HCT116 (cell line): ENCODE measurements around the gene SLC6A7. TPM values are rescaled to one million over a fixed set of nuclear protein-coding genes. Genes with fewer than 3 reads are reported as not detected.

Source experiments
- ATAC-seq: fragments of 200-7000 bp; cut with Tn5 transposase; 2 replicates; pipeline ENCODE4 v1.9.1; 2020; ENCODE audit warnings: mild to moderate bottlenecking, moderate library complexity
- BruUV-seq: library from RNA; stranded (reverse); fragments of 400-500 nt; replicated peaks from 2 replicates; lab custom pipeline; 2021; lab: Mats Ljungman, UMichigan
- CTCF ChIA-PET: fragments of 300-600 bp; sonication (Branson Sonifier 250); formaldehyde crosslinking; loops from one replicate; lab custom pipeline; 2021; ENCODE audit warnings: antibody characterized with exemption; lab: Charles Lee
- POLR2A ChIA-PET: fragments of 300-600, 350-600 bp; sonication (Branson Sonifier 250); formaldehyde crosslinking; loops from one replicate; lab custom pipeline; 2021; ENCODE audit warnings: antibody characterized with exemption; lab: Charles Lee
- RAD21 ChIA-PET, 2 experiments: fragments of 300-600 bp; sonication (Branson Sonifier 250); formaldehyde crosslinking; loops; one replicate each; lab custom pipeline; 2023; ENCODE audit warnings: low total read pairs in 2 of 2; ENCODE audit not compliant: uncharacterized antibody in 2 of 2, unreplicated experiment in 2 of 2, low non-redundant PET in 1 of 2; lab: Charles Lee
- DNase-seq: peaks from one replicate; pipeline ENCODE4 v3.0.0-alpha.2; 2010; ENCODE audit warnings: low read depth, low spot score
- H2AFZ ChIP-seq: fragments of 200-600 bp; shearing (Covaris generic), sonication (generic); 2 replicates; pipeline ENCODE4 v1.6.1; 2017; ENCODE audit warnings: low read depth, mixed run types, mixed read lengths, antibody characterized with exemption, low read length; ENCODE audit not compliant: poor library complexity, severe bottlenecking
- H3K27ac ChIP-seq: 2 replicates; pipeline ENCODE4 v1.5.1; 2012; ENCODE audit warnings: low read depth, low read length
- H3K27me3 ChIP-seq: fragments of 200-600 bp; sonication (generic); 2 replicates; pipeline ENCODE4 v1.6.1; 2016; ENCODE audit warnings: mixed run types, low read length, mixed read lengths; ENCODE audit not compliant: insufficient read depth
- H3K36me3 ChIP-seq, 2 experiments: fragments of 200-500 bp in 1 of 2; fragments of 200-600 bp in 1 of 2; sonication (Bioruptor generic) in 1 of 2; sonication (generic) in 1 of 2; 2 replicates each; pipeline versions ENCODE4 v1.5.1 to v1.6.1; 2014 to 2016; ENCODE audit warnings: low read length in 2 of 2, inconsistent platforms in 1 of 2, mixed read lengths in 1 of 2, mixed run types in 1 of 2; ENCODE audit not compliant: insufficient read depth in 2 of 2, control insufficient read depth in 1 of 2
- H3K4me1 ChIP-seq, 2 experiments: fragments of 200-600 bp in 1 of 2; sonication (generic) in 1 of 2; 2 replicates each; pipeline versions ENCODE4 v1.5.1 to v1.6.1; 2012 to 2017; ENCODE audit warnings: low read length in 2 of 2, inconsistent platforms in 1 of 2, mild to moderate bottlenecking in 1 of 2, mixed read lengths in 1 of 2, mixed run types in 1 of 2, moderate library complexity in 1 of 2; ENCODE audit not compliant: insufficient read depth in 2 of 2, control insufficient read depth in 1 of 2
- H3K4me2 ChIP-seq: fragments of 200-600 bp; sonication (generic); 2 replicates; pipeline ENCODE4 v1.6.1; 2017; ENCODE audit warnings: mixed run types, low read length, mixed read lengths
- H3K4me3 ChIP-seq, 2 experiments: fragments of 200-600 bp in 1 of 2; sonication (generic) in 1 of 2; replicated peaks in 1 of 2; 2 replicates each; pipeline ENCODE4 v1.5.1; 2011 to 2016; ENCODE audit warnings: low read length in 2 of 2, control low read depth in 1 of 2, low read depth in 1 of 2, mild to moderate bottlenecking in 1 of 2, mixed read lengths in 1 of 2, mixed run types in 1 of 2
- H3K79me2 ChIP-seq: fragments of 200-600 bp; sonication (generic); 2 replicates; pipeline ENCODE4 v1.6.1; 2017; ENCODE audit warnings: mild to moderate bottlenecking, mixed run types, low read length, moderate library complexity, mixed read lengths; ENCODE audit not compliant: insufficient read depth
- H3K9ac ChIP-seq: fragments of 200-600 bp; sonication (generic); 2 replicates; pipeline ENCODE4 v1.6.1; 2016; ENCODE audit warnings: low read length, mixed read lengths
- H3K9me2 ChIP-seq: fragments of 200-600 bp; sonication (generic), shearing (Covaris generic); 2 replicates; pipeline ENCODE4 v1.6.1; 2017; ENCODE audit warnings: mixed run types, mild to moderate bottlenecking, moderate library complexity; ENCODE audit not compliant: insufficient read depth
- H3K9me3 ChIP-seq, 2 experiments: fragments of 200-500 bp in 1 of 2; fragments of 200-600 bp in 1 of 2; sonication (Bioruptor generic) in 1 of 2; sonication (generic) in 1 of 2; 2 replicates each; pipeline ENCODE4 v1.6.1; 2014 to 2017; ENCODE audit warnings: low read length in 2 of 2, mixed read lengths in 2 of 2, inconsistent platforms in 1 of 2, low read depth in 1 of 2, mild to moderate bottlenecking in 1 of 2, mixed run types in 1 of 2, moderate library complexity in 1 of 2; ENCODE audit not compliant: control insufficient read depth in 1 of 2, insufficient read depth in 1 of 2
- H4K20me1 ChIP-seq: fragments of 200-600 bp; sonication (generic), shearing (Covaris generic); 2 replicates; pipeline ENCODE4 v1.6.1; 2017; ENCODE audit warnings: mixed run types, mild to moderate bottlenecking, moderate library complexity; ENCODE audit not compliant: insufficient read depth
- ELF1 ChIP-seq: IDR thresholded peaks from 2 replicates; pipeline ENCODE4 v1.6.1; 2012; ENCODE audit warnings: low read depth, borderline replicate concordance
- POLR2AphosphoS5 ChIP-seq: IDR thresholded peaks from 2 replicates; pipeline ENCODE4 v1.6.1; 2011; ENCODE audit warnings: mild to moderate bottlenecking, low read depth, low read length, moderate library complexity
- REST ChIP-seq: IDR thresholded peaks from 2 replicates; pipeline ENCODE4 v1.6.1; 2012; ENCODE audit warnings: low read depth
- SRF ChIP-seq: IDR thresholded peaks from 2 replicates; pipeline ENCODE4 v1.6.1; 2012; ENCODE audit warnings: low read depth
- YY1 ChIP-seq: IDR thresholded peaks from 2 replicates; pipeline ENCODE4 v1.6.1; 2011; ENCODE audit warnings: low read length, low read depth, moderate library complexity, mild to moderate bottlenecking; ENCODE audit not compliant: insufficient replicate concordance; ENCODE audit errors: extremely low read depth
- intact Hi-C: fragments of 100-400 bp; cut with micrococcal nuclease; formaldehyde crosslinking; loops from 2 replicates; pipeline ENCODE4 v1.10.0; 2022
- total RNA-seq: library from RNA; stranded (reverse); gene quantifications from one replicate; pipeline ENCODE4 v1.2.1, GENCODE V29; 2021; ENCODE audit not compliant: unreplicated experiment

The SLC6A7 gene
- total RNA-seq, 1 experiment from 2014 or later = not detected

- RAD21 ChIA-PET = no interaction called here
- intact Hi-C loops = no loop called here
- BruUV-seq = no TSS peak
Measured at GRCh38 chr5:150239099-150239793, 49.4 kb downstream of the SLC6A7 start.

More at GRCh38 chr5:150239099-150239793, 49.4 kb downstream of the SLC6A7 start:
- Histone ChIP-seq H3K79me2 (no peaks in the 10 kb centered on the region), H3K4me3 (no peak overlapping the region), H3K4me1 (no peaks in the 10 kb centered on the region), H2AFZ (no peak overlapping the region), H3K36me3 (no peaks in the 10 kb centered on the region), H3K9me2 (no peaks in the 10 kb centered on the region), H3K27ac (no peak overlapping the region), H3K4me2 (no peak overlapping the region), H3K9me3 (no peaks in the 10 kb centered on the region), H3K9ac (no peak overlapping the region)
- ChIA-PET CTCF (no interaction called here), POLR2A (no interaction called here)
- DNase-seq = no peak
- TF ChIP-seq SRF (no peak), POLR2AphosphoS5 (no peak), REST (no peak), YY1 (no peak), ELF1 (no peak)
- TF ChIP-seq, all 23 proteins: peak for 0
- Histone ChIP-seq H4K20me1 (no peaks in the 10 kb centered on the region), H3K27me3 (no peaks in the 10 kb centered on the region)
- ATAC-seq = no peak
